IPS-18c (cell line): ENCODE results near the gene CWC27.
"Not testable (repeated sequence)": the region's sequence is repeated elsewhere in the genome, so short reads cannot be mapped to it uniquely, and the experiment has no call there.

ENCODE experiments used
- H3K4me3 ChIP-seq: 2 replicates; pipeline ENCODE4 v1.7.0; 2013; ENCODE audit warnings: low read depth, mild to moderate bottlenecking, low read length, moderate library complexity; ENCODE audit not compliant: insufficient read depth
- H3K9me3 ChIP-seq: one replicate; pipeline ENCODE4 v1.6.1; 2013; ENCODE audit warnings: mild to moderate bottlenecking, low read length, moderate library complexity; ENCODE audit not compliant: control insufficient read depth, insufficient read depth

The CWC27 gene

DNA sequence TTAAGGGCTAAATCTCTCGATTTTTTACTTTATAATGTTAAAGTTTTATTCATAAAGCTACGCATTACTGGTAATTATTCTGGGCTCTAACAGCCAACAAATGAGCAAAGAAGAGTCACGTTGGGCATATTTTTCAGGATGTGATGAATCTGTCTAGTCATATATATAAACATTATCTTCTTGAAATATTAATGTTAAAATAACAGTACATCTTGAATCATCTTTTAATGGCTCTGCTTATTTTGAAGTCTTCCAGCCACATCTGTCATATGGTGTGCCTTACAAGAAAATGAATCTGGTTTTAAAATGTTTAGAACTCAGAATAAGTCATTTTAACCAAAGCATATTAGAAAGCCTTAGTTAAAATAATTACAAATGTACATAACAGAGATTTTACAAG lies 96.9 kb downstream of the CWC27 start:
- no peak overlapping the region for H3K4me3 ChIP-seq
- no peaks in the 10 kb centered on the region for H3K9me3 ChIP-seq

DNA sequence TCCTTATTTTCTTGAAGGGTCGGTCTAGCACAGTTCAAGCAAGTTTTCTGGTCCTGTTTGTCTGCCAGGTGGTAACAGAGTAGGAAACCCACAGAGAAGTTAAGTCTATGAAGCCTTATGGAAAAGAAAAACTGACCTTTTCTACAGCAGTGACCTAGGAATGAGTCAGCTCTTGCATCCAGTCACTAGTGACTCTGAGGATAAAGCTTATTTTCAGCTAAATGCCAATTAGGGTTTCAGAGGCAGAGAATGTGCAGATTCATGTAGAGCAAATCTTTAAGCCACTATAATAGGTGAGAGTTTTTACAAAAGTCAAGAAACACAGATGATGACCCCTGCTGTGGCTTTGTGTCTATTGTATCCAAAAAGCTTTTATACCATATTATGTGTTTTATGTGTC lies 100.7 kb downstream of the CWC27 start:
- Histone ChIP-seq H3K9me3 (no peaks in the 10 kb centered on the region), H3K4me3 (no peak overlapping the region)

DNA sequence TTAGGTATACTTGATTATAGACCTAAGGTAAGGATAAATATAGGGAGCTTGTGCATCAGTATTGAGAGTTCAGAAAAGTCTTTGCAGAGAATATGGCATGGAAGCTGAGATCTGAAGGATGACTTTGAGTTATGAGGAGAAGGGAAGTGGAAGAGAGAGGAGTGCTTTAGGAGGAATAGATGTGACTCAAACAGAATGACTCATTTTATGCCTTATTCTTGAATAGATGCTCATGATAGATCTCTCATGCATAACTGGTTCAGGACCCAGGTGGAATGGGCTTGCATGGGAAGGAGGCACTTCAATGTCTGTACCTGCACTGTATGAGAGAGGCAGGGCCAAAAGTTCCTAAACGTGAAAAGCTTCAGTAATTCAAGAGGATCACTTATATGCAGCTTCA lies 103.3 kb downstream of the CWC27 start:
- Histone ChIP-seq H3K9me3 (no peaks in the 10 kb centered on the region), H3K4me3 (no peak overlapping the region)

DNA sequence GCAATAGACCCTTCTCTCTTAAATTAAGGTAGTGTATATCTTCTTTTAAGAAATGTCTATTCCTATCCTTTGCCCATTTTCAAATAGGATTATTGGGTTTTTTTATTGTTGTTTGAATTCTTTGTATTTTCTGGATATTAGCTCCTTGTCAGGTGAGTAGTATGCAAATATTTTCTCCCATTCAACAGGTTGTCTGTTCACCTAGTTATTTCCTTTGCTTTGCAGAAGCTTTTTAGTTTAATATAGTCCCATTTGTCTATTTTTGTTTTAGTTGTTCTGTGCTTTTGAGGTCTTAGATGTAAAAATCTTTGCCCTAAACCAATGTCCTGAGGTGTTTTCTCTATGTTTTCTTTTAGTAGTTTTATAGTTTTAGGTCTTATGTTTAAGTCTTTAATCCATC lies 104.7 kb downstream of the CWC27 start:
- H3K4me3 ChIP-seq = no peak overlapping the region
- no peaks in the 10 kb centered on the region for H3K9me3 ChIP-seq

DNA sequence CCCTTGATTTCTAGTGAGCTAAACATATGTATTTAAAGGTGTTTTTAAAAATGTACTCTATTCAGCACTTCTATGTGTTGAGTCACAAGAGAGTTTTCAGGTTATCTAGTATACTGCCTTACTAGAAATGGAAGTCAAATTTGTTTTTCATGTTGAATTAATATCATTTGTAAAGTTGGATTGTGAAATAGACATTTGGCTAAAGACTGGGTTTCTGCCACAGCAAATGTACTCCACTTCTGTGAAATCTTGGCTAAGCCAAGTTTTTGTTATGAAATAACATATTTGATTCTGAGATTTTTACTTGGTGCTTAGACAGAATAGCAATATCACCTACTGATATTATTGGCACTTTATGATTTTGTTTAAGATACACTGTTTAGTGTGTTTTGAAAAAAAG lies 106.0 kb downstream of the CWC27 start:
- Histone ChIP-seq H3K4me3 (no peak overlapping the region), H3K9me3 (no peaks in the 10 kb centered on the region)

DNA sequence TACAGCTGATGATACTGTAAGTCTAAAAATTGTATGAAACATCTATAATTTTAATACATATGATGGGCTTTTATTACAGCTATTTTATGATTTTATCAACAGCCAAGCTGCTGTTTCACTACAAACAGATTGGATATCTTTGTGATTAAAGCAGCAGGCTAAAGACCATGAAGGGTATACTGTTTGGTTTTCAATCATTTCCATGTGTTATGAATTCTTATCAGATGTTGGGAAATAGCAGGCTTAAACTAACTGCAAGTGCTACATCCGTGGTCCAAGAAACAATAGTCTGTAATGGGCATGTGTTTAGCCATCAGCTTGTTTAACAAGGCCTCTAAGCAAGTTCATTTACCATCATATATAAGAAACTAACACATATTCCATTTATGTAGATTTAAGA lies 107.5 kb downstream of the CWC27 start:
- H3K9me3 ChIP-seq = no peaks in the 10 kb centered on the region
- no peak overlapping the region for H3K4me3 ChIP-seq

DNA sequence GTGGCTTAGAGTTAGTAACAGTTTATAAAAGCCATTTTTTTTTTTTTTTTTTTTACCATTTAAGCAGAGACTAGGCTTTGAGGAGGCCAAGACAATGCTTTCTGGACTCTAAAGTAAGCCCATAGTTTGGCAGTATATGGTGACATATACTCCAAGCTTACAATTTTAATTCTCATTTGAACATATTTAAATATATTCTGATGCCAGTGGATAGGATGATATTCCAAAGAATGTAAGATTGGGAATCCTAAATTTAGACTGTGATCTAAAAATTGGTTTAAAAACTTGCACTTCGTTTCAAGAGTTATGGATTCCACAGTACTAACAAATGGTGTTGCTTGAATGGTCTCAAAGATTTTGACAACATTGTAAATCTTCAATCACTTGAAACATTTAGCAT lies 112.1 kb downstream of the CWC27 start:
- H3K9me3 ChIP-seq = no peaks in the 10 kb centered on the region
- no peak overlapping the region for H3K4me3 ChIP-seq

DNA sequence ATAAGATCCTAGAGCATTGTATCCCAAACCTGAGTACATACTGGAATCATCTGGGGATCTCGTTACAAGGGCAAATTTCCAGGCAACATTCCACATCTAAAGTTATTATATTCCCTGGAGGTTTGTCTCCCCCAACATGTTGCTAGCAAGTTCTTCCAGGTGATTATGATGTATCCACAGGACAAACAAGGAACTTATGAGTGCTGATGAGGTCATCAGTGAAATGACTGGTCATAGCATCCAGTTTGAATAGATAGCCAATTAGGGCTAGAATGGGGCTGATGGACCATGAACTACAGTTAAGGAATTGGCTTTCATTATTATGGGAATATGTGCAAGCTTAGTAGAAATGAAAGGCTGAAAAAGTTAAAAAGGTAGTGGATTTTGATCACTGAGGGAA lies 115.2 kb downstream of the CWC27 start:
- Histone ChIP-seq H3K4me3 (no peak overlapping the region), H3K9me3 (no peaks in the 10 kb centered on the region)

DNA sequence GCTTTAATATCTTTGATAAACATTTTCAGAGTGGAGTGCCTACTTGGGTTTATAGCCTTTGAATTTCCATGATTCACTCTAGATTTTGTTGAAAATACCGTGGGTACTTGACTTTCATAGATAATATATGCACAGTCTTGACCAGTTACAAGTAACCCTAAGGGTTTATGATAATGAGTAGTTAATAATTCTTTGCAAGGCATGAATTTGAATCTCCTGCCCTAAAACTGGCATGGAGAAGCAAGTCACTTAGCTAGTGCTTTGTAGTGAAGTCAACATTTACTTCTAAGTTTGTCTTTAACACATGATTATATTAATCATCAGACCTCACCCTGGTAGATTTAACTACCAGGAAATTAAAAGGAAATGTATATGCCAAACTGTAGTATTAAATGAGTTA lies 115.8 kb downstream of the CWC27 start:
- no peaks in the 10 kb centered on the region for H3K9me3 ChIP-seq
- no peak overlapping the region for H3K4me3 ChIP-seq

DNA sequence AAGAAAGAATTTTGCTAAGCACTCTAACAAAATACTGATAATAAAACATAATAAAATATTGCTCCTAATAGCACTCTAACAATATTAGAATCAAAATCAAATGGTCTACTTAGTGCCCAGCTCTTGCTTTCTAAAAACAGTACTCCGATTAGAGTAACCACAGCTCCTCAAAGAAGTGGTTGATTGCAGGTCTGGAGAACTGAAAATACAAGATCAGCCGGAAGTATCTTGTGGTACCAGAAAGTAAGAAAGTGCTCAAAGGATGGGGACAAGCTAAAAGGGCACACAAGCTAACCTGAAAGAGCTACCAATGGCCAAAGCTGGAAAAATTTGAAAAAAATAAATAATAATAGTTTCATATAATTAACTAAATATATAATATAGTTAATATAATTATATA lies 119.2 kb downstream of the CWC27 start:
- no peak overlapping the region for H3K4me3 ChIP-seq
- no peaks in the 10 kb centered on the region for H3K9me3 ChIP-seq

DNA sequence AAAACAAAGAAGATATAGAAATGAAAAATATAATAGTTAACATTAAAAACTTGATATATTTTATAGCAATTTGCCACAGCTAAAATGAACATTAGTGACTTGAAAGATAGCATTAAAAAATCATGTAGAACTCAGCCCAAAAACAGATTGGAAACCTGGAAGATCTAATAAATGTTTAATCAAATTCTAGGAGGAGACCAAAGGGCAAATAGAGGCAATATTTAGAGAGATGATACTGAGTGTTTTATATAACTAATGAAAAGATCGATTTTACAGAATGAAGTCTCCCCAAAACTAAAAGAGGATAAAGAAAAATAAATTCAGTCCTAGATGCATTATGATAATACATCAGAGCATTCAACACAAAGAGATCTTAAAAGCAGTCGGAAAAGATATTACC lies 127.0 kb downstream of the CWC27 start:
- H3K9me3 ChIP-seq = no peaks in the 10 kb centered on the region
- H3K4me3 ChIP-seq = no peak overlapping the region

DNA sequence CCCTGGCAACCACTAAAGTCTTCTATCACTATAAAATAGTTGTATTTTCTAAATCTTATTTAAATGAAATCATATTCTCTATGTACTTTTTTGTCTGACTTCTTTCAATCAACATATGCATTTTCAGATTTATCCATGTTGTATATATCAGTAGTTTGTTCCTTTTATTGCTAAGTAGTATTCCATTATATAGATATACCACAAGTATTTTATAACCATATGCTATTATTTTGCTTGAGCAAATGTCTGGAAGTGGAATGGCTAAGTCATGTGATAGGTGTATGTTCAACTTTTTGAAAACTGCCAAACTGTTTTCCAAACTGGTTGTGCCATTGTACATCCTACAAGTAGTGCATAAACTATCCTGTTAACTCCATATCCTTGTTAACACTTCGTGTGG lies 131.1 kb downstream of the CWC27 start:
- H3K4me3 ChIP-seq = no peak overlapping the region

DNA sequence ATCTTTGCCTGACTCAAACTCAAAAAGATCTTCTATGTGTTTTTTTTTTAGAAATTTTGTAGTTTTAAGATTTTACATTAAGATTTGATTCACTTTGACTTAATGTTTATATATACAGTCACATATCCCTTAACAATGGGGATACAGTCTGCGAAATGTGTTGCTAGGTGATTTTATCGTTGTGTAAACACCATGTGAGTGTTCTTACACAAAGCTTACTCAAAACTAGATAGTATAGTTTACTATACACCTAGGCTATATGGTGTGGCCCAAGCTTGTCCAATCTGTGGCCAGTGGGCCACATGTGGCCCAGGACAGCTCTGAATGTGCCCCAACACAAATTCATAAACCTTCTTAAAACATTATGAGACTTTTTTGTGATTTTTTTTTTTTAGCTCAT lies 131.9 kb downstream of the CWC27 start:
- no peak overlapping the region for H3K4me3 ChIP-seq
- no peaks in the 10 kb centered on the region for H3K9me3 ChIP-seq

More for the DNA sequence above, 131.1 kb downstream of the CWC27 start:
- H3K9me3 ChIP-seq = no peaks in the 10 kb centered on the region

DNA sequence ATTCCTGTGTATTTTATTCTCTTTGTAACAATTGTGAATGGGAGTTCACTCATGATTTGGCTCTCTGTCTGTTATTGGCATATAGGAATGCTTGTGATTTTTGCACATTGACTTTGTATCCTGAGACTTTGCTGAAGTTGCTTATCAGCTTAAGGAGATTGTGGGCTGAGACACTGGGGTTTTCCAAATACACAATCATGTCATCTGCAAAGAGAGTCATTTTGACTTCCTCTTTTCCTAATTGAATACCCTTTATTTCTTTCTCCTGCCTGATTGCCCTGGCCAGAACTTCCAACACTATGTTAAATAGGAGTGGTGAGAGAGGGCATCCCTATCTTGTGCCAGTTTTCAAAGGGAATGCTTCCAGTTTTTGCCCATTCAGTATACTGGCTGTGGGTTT lies 138.7 kb downstream of the CWC27 start:
- not testable (repeated sequence) for H3K9me3 ChIP-seq, H3K4me3 ChIP-seq

DNA sequence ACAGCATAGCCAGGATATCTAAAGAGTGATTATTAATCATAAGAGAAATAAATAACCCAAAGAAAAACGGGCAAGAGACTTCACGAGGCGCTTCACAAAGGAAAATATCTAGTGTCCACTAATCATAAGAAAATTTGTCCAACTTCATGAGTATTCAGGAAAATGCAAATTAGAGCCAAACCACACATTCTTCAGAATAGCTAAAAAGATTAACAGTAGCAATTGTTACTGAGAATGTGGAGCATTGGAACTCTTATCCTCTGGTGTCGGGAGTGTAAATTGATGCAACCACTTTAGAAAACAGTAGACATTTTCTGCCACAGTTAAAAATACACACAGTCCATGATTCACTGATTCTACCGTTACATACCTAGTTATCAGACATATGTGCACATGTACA lies 145.7 kb downstream of the CWC27 start:
- H3K4me3 ChIP-seq = no peak overlapping the region
- H3K9me3 ChIP-seq = peaks cover 8% of the 10 kb centered on the region

DNA sequence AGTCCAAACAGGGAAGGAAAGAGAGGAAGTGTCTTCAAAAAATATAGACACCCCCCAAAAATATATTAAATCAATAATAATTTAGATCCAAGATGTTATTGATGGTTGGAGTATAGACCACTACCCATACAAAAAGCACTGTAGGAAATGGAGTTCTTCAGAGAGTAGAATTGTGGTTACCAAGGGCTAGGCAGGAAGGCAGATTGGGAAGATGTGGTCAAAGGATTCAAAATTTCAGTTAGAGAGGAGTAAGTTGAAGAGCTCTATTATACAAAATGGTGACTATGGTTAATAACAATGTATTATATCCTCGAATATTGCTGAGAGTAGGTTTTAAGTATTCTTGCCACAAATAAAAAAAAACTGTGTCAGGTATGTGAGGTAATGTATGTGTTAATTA lies 149.4 kb downstream of the CWC27 start:
- Histone ChIP-seq H3K9me3 (no peaks in the 10 kb centered on the region), H3K4me3 (no peak overlapping the region)

DNA sequence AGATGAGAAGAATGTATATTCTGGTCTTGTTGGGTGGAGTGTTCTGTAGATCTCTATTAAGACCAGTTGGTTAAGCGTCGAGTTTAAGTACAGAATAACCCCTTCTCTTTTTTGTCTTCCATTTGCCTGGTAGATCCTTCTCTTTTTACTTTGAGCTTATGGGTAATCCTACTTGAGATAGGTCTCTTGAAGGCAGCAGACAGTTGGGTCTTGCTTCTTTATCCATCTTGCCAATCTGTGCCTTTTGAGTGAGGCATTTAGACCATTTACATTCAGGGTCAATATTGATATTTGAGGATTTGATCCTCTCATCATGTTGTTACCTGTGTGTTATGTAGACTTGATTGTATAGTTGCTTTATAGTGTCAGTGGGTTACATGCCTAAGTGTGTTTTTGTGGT lies 152.7 kb downstream of the CWC27 start:
- no peak overlapping the region for H3K4me3 ChIP-seq

DNA sequence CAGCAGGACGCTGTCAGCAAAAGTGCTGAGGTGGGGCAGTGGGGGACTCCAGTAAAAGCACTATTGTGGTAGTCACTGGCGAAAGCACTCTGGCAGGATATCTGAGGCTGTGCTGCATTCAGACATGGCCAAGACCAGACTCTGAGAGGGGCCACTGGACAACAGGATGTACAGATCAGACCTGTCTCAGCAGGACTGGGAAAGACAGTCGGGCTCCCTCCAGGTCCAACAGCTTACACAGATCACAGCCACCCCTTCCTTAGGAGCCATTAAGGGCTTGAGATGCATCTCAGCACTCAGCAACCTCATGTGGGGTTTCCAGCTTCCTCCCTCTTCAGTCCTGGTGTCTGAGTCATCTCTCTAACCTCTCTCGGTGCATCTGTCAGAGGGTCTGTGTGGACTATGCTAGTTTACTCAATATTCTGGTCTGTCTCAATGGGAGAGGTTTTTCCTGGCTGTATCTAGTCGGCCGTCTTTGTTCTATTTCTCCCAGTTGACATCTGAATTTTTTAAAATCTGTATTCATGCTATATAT lies 154.5 kb downstream of the CWC27 start:
- H3K9me3 ChIP-seq = no peaks in the 10 kb centered on the region
- no peak overlapping the region for H3K4me3 ChIP-seq

More for the DNA sequence above, 152.7 kb downstream of the CWC27 start:
- H3K9me3 ChIP-seq = no peaks in the 10 kb centered on the region

DNA sequence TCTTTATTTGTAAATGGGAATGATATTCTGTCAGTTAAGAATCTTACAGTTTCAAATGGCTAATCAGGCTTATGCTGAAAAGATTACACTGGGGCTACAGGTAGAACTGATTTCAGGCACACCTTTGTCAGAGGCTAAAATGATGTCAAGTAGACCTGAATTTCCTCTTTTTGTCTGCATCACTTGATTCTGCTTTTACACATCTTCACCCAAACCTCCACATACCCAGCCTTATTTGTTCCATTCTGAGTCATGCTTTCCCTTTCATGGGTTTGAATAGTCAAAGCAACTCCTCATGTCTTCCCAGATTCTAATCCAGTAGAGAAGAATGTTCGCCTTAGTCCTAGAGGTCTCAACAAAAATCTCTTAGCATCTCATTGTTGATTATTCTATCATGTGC lies 156.4 kb downstream of the CWC27 start:
- H3K4me3 ChIP-seq = no peak overlapping the region
- no peaks in the 10 kb centered on the region for H3K9me3 ChIP-seq

DNA sequence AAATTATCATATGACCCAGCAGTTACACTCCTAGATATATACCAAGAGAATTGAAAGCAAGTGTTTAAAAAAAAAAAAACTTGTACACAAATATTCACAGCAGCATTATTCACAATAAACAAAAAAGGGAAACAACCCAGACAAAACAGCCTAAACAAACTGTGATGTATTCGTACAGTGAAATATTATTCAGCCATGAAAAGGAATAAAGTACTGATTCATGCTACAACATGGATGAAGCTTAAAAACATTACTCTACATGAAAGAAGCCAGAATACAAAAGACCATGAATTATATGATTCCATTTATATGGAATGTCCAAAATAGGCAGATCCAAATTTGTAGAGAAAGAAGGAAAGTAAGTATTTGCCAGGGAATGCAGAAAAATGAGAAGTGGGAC lies 161.1 kb downstream of the CWC27 start:
- no peak overlapping the region for H3K4me3 ChIP-seq
- peaks cover 2% of the 10 kb centered on the region for H3K9me3 ChIP-seq
